H54 (cell line): ENCODE results near the gene FOXI1.

Experiments used
- DNase-seq: peaks from one replicate; pipeline ENCODE4 v3.0.0; 2011; ENCODE audit warnings: low spot score, mixed read lengths; ENCODE audit not compliant: insufficient read length
- FAIRE-seq: peaks from 3 replicates; lab custom pipeline; 2011; peaks lifted over from hg19 to GRCh38; lab: Jason Lieb, UNC
- POLR2A ChIP-seq: IDR thresholded peaks from 2 replicates; pipeline ENCODE4 v1.6.1; 2011; ENCODE audit warnings: low read depth, mild to moderate bottlenecking, low read length

The FOXI1 gene

DNA sequence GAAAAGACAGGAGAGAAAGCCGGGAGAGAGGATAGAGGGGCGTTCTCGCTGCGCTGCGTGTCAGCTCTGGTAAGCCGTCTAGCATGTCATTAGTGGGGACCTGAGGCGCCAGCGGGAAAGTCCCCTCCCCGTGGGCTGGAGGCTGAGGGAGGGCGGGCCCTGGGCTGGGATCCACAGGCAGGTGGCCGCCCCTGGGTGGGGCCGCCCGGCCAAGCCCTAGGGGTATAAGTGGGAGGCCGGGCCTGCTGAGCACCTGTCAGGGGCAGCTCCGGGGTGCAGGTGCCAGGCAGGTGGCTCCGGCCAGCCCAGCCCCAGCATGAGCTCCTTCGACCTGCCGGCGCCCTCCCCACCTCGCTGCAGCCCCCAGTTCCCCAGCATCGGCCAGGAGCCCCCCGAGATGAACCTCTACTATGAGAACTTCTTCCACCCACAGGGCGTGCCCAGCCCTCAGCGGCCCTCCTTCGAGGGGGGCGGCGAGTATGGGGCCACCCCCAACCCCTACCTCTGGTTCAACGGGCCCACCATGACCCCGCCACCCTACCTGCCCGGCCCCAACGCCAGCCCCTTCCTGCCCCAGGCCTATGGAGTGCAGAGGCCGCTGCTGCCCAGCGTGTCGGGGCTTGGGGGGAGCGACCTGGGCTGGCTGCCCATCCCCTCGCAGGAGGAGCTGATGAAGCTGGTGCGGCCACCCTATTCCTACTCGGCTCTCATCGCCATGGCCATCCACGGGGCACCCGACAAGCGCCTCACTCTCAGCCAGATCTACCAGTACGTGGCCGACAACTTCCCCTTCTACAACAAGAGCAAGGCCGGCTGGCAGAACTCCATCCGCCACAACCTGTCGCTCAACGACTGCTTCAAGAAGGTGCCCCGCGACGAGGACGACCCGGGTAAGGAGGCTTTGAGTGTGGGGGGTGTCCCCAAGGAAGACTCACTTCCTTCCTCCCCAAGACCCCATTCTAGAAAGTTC, at the start of gene FOXI1:
Gene FOXI1, plus strand, starts transcription at position 256 of the 970 bp plus-strand sequence. Its CDS starts 61 bp downstream, at position 317.
- DNase-seq (no peak), FAIRE-seq (no peak)
- TF ChIP-seq POLR2A: no peak

DNA sequence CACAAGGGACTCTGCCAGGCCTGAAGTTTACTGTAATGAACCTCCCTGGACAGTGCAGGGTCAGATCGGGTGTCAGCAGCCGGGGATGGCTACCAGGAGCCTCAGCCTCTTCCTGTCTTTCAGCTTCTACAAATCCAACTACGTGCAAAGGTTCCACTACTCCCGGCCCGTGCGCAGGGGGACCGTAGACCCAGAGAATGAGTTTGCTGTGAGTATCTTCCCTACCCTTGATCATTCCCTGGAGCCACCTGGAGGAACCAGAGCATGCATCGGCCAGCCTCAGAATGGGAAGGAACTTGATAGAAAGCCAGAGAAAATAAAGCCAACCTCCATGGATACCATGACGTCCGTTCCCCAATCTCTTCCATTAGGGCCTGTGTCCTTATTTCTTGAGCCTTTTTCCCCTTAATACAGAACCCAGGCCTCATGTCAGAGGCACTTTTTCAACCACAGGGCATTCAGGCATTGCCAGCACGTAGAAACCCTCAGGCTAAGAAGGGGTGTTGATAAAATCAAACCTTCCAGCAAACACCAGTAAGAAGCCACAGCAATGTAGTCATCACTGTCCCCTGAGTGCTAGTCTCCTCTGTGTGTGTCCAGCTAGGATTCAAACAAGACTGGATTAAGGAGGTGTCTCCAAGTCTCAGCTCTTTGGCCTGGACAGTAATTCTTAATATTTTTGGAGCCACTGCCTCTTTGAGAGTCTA, 49.0 kb upstream of the FOXI1 start:
- no peak for FAIRE-seq
- TF ChIP-seq POLR2A: no peak
- DNase-seq: no peak

DNA sequence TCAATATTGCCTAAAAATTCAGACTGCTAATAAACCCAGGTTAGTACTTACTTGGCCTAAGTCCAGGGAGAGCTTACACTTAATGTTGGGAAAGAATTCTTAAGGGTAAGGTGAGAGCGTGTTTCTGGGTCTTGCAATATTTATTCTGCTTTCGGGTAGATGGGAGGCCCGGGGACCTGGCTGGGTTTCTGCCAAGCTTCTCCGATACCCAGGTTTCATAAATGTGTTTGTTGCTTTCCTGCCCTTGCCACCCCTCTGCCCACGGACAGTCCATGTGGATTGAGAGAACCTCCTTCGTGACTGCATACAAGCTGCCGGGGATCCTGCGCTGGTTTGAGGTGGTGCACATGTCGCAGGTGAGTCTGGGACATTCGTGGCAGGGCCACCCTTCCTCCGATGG, 48.4 kb upstream of the FOXI1 start:
- no peak for DNase-seq
- FAIRE-seq: no peak
- no peak for TF ChIP-seq POLR2A

DNA sequence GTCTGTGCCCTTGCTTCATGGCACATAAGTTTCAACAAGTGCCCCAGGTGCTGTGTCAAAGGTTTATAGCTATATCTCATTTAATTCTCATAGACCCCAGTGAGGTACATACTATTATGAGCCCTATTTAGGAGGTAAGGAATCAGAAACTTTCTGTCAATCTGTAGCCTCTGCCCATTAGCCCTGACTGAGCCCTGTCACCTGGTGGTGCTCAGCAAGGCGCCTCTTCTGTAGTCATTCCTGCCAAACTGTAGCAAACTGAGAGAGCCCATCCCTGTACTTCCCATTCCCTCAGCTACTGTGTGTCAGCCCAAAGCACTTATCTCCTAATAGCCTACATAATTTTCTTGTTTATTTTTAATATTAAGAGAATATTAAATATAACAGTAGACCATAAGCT, 46.5 kb upstream of the FOXI1 start:
- no peak for TF ChIP-seq POLR2A
- FAIRE-seq (no peak), DNase-seq (no peak)

DNA sequence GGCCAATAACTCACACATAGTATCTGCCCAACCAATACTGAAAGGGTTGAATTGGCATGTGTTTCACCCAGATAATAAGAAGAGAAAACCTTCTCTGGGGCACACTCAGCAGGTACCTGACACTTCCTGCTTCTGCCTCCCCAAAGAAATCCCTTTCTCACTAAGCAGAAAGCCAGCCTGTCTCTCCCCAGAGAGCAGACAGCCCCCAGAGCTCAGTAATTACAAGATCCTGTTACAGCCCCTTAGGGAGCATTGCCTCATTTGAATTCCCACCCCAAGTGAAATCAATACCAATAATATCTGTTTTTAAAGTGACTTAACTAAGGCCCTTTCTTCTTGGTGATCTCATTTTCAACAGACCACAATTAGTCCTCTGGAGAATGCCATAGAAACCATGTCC, 38.5 kb upstream of the FOXI1 start:
- TF ChIP-seq POLR2A: no peak
- FAIRE-seq (no peak), DNase-seq (no peak)

DNA sequence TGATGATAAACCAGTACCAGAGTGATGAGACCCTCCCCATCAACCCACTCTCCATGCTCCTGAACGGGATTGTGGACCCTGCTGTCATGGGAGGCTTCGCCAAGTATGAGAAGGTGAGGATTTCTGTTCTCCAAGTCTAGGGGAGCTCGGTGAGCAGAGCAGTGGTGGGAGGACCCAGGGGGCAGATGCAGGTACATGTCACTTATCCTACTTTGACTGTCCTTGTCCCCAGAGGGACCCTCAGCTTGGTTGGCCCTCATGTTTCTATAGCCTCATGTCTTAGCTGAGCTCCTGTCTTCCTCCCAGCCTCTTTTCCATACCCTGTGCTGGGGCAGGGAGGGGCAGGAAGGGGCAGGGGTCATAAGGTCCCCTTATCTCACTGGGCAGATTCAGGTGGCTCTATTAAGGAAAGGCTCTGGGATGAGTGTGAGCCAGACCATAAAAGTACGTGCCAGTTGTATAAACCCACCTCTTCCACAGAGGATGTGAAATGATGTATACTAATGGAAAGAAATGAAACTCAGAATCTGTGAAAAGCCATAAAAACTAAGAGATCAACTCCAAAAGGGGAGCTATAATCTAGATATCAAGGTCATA, 38.0 kb upstream of the FOXI1 start:
- FAIRE-seq (no peak), DNase-seq (no peak)
- no peak for TF ChIP-seq POLR2A

DNA sequence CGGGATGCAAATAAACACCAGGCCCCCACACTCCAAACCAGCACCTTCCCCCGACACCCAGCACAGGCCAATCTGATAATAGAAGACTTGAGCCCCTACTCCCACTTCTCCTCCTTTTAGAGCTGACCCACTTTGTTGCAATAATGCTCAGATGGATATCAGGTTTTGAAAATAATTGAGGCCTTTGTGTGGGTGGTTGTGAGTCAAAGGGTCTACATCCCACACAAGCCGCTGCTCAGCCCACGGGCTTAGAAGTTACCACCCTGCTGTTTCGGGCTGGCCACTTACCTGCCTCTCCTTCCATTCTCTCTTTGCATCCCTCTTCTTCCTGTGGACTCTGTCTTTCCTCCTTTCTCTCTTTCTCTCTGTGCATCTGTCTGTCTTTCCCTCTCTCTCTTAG, 36.2 kb upstream of the FOXI1 start:
- no peak for TF ChIP-seq POLR2A
- FAIRE-seq (no peak), DNase-seq (no peak)

DNA sequence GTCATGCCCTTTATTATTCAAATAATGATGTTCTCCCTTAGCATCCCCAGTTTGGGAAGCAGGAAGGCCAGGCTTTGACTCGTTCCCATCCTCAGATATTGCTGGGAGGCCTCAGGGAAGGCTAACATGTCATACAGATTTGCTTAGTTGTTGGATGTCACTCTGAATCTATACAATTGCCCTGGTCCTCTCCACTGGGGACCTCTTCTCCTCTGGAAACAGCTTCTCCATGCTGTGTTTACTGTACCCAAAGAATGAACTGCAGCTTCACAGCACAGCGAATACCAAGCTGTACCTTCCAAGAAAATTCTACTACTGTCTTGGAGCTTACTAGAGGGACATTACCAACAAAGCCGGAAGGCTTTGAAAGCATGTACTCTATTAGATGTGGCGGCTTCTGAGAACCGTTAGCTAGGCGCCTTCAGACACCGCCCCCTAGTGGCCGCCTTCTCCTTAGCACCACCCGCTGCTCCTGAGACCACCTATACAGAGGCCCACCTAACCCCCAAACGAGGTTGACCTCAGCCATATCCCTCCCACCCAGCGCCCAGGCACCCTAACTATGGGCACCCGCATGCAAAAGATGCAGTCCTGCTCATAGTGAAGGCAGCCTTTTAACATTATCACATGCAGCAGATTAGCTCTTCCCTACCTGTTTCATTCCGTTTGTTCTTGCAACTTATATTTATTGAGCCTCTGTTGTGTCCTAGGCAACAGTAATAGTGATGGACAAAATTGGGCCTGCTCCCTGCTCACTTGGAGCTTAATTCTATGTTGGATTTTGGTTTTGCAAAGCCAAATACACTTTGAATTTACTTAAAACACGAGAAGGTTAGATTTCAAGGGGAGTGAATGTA, 34.9 kb upstream of the FOXI1 start:
- no peak for TF ChIP-seq POLR2A
- FAIRE-seq (no peak), DNase-seq (peak; percentile 34)

DNA sequence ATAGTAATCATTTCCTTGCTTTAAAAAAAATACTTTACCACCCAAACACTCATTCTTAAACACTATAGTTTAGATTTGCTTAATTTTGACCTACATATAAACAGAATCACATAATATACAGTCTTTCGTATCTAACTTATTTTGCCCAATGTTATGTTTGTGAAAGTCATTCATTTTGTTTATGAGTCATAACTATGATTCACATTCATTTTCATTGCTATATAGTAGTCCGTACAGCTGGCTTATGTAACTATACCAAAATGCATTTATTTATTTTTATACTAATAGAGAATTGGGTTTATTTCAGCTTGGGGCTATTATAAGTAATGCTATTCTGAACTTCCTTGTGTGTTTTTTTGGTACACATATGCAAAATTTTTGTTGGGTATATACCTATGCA, 33.9 kb upstream of the FOXI1 start:
- FAIRE-seq: no peak
- DNase-seq: no peak
- no peak for TF ChIP-seq POLR2A

DNA sequence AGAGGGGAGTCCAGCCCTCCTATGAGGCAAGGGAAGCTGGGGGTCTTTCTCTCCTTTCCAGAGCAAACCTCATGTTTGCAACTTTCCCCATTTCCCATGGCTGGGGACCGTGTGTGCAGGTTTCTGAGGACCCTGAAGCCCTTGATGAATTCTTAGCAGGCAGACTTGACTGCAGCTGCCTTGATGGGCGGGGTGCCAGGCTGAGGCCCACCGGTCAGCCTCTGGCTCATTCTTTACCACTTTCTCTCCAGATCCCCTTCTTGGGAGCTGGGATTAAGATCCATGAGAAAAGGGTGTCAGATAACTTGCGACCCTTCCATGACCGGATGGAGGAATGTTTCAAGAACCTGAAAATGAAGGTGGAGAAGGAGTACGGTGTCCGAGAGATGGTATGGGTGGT, 30.0 kb upstream of the FOXI1 start:
- TF ChIP-seq POLR2A: no peak
- DNase-seq (no peak), FAIRE-seq (no peak)

DNA sequence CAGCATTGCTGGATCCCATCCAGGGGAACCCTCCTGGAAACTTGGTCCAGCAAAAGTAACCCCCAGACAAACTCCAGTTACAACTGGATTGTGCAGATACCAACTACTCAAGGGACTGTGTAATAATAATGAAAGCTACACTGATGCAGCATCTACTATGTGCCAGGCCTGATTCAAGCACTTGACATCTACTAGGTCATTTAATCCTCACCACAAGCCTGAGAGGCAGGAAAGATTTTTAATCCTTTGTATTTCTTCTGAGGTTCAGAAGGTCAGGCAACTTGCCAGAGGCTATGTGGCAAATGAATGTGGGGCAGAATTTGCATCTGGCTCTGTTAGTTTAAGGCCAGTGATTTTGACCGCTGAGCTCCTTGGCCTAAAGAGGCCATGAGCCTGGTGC, 29.5 kb upstream of the FOXI1 start:
- FAIRE-seq: no peak
- DNase-seq: no peak
- TF ChIP-seq POLR2A: no peak

DNA sequence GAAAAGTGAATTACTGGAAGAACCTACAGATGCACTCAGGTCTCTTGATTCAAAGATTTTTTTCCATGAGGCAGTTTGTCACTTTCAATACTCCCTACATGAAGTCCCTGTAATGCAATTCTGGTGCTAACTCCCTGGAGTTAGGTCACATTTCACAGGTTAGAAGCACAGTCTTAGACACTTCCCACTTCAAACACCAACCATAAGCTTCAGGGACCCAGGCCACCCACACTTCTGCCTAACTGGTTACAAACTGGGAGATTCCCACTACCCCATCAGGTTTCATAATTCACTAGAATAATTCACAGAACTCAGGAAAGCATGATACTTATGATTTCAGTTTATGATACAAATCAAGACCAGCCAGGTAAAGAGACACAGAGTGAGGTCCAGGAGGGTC, 29.0 kb upstream of the FOXI1 start:
- no peak for TF ChIP-seq POLR2A
- no peak for FAIRE-seq

DNA sequence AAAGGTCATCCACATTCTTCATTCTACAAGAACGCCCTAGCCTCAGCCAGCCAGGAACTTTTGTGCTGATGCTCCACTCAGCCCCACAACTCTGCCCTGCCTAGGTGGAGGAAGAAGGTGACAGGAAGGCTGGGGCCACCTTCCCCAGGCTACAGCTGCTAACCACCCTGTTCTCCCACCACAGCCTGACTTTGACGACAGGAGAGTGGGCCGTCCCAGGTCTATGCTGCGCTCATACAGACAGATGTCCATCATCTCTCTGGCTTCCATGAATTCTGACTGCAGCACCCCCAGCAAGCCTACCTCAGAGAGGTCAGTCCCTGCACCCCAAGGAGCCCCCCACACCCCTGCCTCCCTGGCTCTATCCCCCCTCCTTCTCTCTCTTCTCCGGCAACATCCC, 28.2 kb upstream of the FOXI1 start:
- no peak for TF ChIP-seq POLR2A
- no peak for DNase-seq
- no peak for FAIRE-seq

More for the DNA sequence above, 29.0 kb upstream of the FOXI1 start:
- no peak for DNase-seq
